Fibroblast of pulmonary artery (primary cell): Measurements from ENCODE around the gene USP3.

ENCODE experiments used
- DNase-seq: peaks from one replicate; pipeline ENCODE4 v3.0.0-alpha.2; 2010; ENCODE audit warnings: low read depth
- H3K4me3 ChIP-seq: replicated peaks from 2 replicates; pipeline ENCODE4 v1.5.1; 2011; ENCODE audit warnings: low read depth, mild to moderate bottlenecking, control low read depth, low read length, moderate library complexity
- TF ChIP-seq, protein P1 (sequence below): IDR thresholded peaks from 2 replicates; pipeline ENCODE4 v1.5.1; 2011; ENCODE audit warnings: mild to moderate bottlenecking, control low read depth, low read length, inconsistent platforms; ENCODE audit errors: missing control alignments

Gene USP3

DNA sequence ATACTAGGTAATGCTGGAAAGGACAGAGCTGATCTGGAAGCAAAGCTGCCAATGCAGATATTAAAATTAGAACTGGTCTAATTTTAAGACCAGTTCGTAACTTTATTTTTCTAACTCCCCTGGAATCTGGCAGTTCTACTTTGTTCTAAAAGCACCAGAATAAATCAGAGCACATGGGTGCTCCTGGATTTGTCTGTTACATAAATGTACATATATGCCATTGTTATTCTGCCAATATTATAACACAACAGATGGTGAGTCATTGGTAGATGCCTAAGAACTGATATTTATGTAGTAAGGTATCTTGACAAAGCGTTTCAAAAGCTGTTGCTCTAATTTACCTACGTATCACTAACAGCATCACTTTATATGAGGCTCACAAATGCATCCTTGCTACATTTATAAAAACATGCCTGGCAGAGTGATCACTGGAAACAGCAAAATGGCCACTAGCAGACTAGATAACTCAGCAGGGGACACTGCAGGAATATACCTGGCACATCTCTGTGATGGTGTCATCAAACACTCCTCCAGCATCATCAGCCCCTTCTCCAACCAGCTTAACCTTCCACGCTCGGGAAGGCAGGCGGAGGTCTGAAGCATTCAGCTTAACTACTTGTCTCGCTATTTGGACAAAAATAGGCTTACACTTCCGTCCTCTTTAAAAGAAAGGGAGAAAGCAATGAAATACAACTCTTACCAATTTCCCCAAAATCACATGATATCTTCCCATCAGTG lies 119.0 kb downstream of the USP3 start:
- no peak overlapping the region for H3K4me3 ChIP-seq
- TF ChIP-seq, protein P1, sequence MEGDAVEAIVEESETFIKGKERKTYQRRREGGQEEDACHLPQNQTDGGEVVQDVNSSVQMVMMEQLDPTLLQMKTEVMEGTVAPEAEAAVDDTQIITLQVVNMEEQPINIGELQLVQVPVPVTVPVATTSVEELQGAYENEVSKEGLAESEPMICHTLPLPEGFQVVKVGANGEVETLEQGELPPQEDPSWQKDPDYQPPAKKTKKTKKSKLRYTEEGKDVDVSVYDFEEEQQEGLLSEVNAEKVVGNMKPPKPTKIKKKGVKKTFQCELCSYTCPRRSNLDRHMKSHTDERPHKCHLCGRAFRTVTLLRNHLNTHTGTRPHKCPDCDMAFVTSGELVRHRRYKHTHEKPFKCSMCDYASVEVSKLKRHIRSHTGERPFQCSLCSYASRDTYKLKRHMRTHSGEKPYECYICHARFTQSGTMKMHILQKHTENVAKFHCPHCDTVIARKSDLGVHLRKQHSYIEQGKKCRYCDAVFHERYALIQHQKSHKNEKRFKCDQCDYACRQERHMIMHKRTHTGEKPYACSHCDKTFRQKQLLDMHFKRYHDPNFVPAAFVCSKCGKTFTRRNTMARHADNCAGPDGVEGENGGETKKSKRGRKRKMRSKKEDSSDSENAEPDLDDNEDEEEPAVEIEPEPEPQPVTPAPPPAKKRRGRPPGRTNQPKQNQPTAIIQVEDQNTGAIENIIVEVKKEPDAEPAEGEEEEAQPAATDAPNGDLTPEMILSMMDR: no peak
- DNase-seq: no peak

DNA sequence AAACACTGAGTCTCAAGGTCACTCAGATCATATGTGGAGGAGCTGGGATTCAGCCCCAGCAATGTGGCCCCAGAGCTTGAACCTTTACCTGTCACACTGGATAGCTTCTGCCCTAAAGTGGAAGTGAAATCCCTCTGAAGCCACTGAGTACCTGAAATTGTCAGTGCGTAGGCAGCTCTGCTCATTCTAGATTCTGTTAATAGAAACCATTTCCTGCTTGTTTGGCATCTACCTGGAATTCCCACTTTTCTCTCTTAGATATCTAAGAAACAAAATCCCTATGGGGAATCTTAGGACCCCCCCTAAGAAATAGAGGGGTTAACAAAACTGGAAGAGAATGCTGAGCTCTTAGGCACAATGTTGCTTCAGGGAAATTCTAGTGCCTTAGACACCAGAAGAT lies 122.6 kb downstream of the USP3 start:
- no peak overlapping the region for H3K4me3 ChIP-seq
- no peak for DNase-seq
- TF ChIP-seq, protein P1: no peak

DNA sequence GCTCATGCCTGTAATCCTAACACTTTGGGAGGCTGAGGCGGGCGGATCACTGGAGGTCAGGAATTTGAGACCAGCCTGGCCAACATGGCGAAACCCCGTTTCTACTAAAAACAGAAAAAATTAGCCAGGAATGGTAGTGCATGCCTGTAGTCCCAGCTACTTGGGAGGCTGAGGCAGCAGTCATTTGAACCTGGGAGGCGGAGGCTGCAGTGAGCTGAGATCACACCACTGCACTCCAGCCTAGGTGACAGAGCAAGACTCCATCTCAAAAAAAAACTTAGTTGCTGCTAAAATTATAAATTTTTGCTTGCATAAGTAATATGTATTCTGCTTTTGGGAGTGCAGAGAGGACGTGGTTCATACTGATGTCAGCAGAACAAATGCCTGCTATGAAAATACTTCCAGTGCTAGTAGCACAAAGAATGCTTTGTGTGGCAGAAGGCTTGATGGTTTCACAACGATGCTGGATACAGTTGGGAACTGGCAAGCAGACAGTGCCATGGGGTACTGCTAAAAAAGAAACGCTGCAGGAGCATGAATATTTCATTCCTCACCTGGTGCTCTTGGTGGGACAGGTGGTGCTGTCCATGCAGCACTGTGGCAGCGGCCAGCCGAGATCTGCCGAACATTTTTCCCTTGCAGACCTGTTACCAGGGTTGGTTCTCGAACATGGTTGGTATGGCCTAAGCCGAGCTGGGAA lies 123.9 kb downstream of the USP3 start:
- TF ChIP-seq, protein P1: no peak
- H3K4me3 ChIP-seq: no peak overlapping the region
- no peak for DNase-seq

DNA sequence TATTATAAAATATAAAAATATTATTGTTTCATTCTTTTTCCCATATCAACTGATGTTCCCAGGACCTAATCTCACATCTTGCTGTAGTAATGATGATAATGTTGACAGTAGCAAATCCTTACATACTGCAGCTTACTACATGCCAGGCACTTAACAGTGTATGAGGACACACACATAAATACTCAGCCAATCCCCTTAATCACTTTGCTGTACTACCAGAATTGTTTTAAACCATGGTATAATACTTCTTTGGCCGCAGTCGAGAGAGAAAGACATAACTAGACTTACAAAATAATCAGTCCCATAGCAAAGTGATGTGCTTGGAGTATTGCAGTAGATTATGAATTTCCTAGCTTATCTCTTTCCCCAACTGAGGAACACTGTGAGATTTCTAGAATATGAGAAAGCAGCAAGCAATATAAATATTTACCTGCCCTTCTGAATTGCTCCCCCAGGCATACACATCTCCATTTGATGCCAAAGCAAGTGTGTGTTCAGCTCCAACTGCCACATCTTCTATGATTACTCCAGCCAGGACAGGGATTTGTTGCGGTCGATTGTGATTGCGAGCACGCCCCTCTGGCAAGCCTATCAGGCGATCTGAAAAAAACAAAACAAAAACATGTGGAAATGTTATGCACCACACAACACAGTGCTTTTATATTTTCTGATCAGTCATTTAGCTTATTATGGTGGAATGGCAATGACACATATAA lies 125.8 kb downstream of the USP3 start:
- TF ChIP-seq, protein P1: no peak
- H3K4me3 ChIP-seq: no peak overlapping the region
- DNase-seq: no peak

DNA sequence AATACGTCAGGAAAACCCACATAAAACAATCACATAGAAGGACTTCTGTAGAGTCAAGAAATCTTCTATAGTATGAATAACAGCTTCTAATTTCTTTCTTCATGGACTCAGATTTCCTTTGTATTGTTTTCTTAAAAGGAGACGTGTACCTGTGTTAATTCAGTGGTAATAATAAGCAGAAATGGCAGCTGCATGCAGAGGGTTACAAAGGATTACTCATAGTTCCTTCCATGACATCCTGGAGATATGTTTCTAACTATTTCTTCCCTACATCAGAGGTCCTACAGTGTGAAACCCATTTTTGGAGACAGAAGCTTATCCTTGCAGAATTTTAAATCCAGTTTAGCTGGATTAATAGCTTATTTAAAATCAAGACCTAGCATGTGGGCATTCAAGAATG lies 128.9 kb downstream of the USP3 start:
- H3K4me3 ChIP-seq: no peak overlapping the region
- DNase-seq: no peak
- TF ChIP-seq, protein P1: no peak

DNA sequence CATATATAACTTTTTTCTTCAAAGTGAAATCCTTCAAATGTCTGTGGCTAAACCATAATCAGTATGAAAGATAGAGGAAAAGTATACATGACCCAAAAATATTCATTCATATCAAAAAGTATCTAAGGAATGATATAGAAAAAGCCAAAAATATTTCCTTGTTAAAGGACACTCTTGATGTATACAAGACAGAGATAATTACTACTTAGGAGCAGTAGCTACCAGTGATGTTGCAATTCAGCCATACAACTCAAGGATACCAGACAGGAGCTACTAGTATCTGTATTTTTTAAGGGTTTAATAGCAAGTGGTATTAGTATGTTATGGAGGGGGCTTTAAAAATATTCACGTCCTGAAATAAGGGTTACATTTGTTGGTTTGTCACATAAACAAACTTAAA lies 129.8 kb downstream of the USP3 start:
- H3K4me3 ChIP-seq: no peak overlapping the region
- no peak for DNase-seq
- TF ChIP-seq, protein P1: no peak
